Activated CD4-positive, CD25-positive, alpha-beta regulatory T cell (primary cell): ENCODE measurements around the gene MYH9.
"Not testable (repeated sequence)": the region's sequence is repeated elsewhere in the genome, so short reads cannot be mapped to it uniquely, and the experiment has no call there.

ENCODE experiments used
- DNase-seq, 4 experiments: peaks; one replicate each; lab custom pipeline; 2025; lab: John Stamatoyannopoulos, UW

MYH9 gene

GRCh38 chr22:36413022-36413775 is 25.4 kb upstream of the MYH9 start:
- no peak for DNase-seq

- no peak for DNase-seq
Measured at GRCh38 chr22:36411589-36412258, 24.0 kb upstream of the MYH9 start.

GRCh38 chr22:36409911-36410756 is 22.4 kb upstream of the MYH9 start:
- DNase-seq: peak; percentile 31 to 64 (median 47)

- DNase-seq: not testable (repeated sequence)
Measured at GRCh38 chr22:36409554-36409910, 21.8 kb upstream of the MYH9 start.

- no peak for DNase-seq
Measured at GRCh38 chr22:36409056-36409455, 21.3 kb upstream of the MYH9 start.

GRCh38 chr22:36406721-36407120 is 19.0 kb upstream of the MYH9 start:
- DNase-seq: no peak

- peak in 1 of 4 experiments; percentile 11 for DNase-seq
Measured at GRCh38 chr22:36405671-36406538, 18.1 kb upstream of the MYH9 start.

- DNase-seq: peak in 1 of 4 experiments; percentile 4
Measured at GRCh38 chr22:36405221-36405661, 17.5 kb upstream of the MYH9 start.

- DNase-seq: no peak
Measured at GRCh38 chr22:36404446-36404845, 16.7 kb upstream of the MYH9 start.

- DNase-seq: no peak
Measured at GRCh38 chr22:36399472-36399778, 11.7 kb upstream of the MYH9 start.

- DNase-seq: no peak
Measured at GRCh38 chr22:36398601-36399471, 11.1 kb upstream of the MYH9 start.

GRCh38 chr22:36397131-36398093 is 9.6 kb upstream of the MYH9 start:
- DNase-seq: no peak

GRCh38 chr22:36395915-36396314 is 8.1 kb upstream of the MYH9 start:
- DNase-seq: no peak

GRCh38 chr22:36395055-36395849 is 7.5 kb upstream of the MYH9 start:
- no peak for DNase-seq

- DNase-seq: no peak
Measured at GRCh38 chr22:36391638-36392037, 3.9 kb upstream of the MYH9 start.

GRCh38 chr22:36389122-36389521 is 1.4 kb upstream of the MYH9 start:
- DNase-seq: not testable (repeated sequence)

- DNase-seq: peak in 1 of 4 experiments; percentile 51
Measured at GRCh38 chr22:36387709-36387958, 133 bp downstream of the MYH9 start.

GRCh38 chr22:36386900-36387708 is 663 bp downstream of the MYH9 start:
- peak in 3 of 4 experiments; percentile 33 to 62 (median 46) for DNase-seq
